Karpas-422 (cell line): ENCODE measurements around the gene PNPLA2. TPM values are rescaled to one million over a fixed set of nuclear protein-coding genes. Genes with fewer than 3 reads are reported as not detected.

Experiments
- DNase-seq: peaks from one replicate; pipeline ENCODE4 v3.0.0-alpha.2; 2015
- H2AFZ ChIP-seq: fragments of 200-600 bp; sonication (generic); 2 replicates; pipeline ENCODE4 v1.6.1; 2014; ENCODE audit warnings: antibody characterized with exemption, low read length, mixed read lengths
- H3K27ac ChIP-seq: fragments of 200-600 bp; sonication (generic); 2 replicates; pipeline ENCODE4 v1.5.1; 2014; ENCODE audit warnings: mild to moderate bottlenecking, low read length, moderate library complexity
- H3K27me3 ChIP-seq: fragments of 200-600 bp; sonication (generic); 2 replicates; pipeline ENCODE4 v1.6.1; 2014; ENCODE audit warnings: low read length, mixed read lengths
- H3K36me3 ChIP-seq: fragments of 200-600 bp; sonication (generic); 2 replicates; pipeline ENCODE4 v1.6.1; 2014; ENCODE audit warnings: low read length, mixed read lengths; ENCODE audit not compliant: insufficient read depth
- H3K4me1 ChIP-seq: fragments of 200-600 bp; sonication (generic); 2 replicates; pipeline ENCODE4 v1.6.1; 2014; ENCODE audit warnings: mild to moderate bottlenecking, low read length, mixed read lengths
- H3K4me2 ChIP-seq: fragments of 200-600 bp; sonication (generic); 2 replicates; pipeline ENCODE4 v1.6.1; 2014; ENCODE audit warnings: low read length, low read depth, mild to moderate bottlenecking; ENCODE audit not compliant: poor library complexity, severe bottlenecking
- H3K4me3 ChIP-seq: fragments of 200-600 bp; sonication (generic); 2 replicates; pipeline ENCODE4 v1.5.1; 2014; ENCODE audit warnings: mild to moderate bottlenecking, antibody characterized with exemption, low read length, mixed read lengths
- H3K79me2 ChIP-seq: fragments of 200-600 bp; sonication (generic); 2 replicates; pipeline ENCODE4 v1.6.1; 2014; ENCODE audit warnings: mild to moderate bottlenecking, low read length, mixed read lengths
- H3K9ac ChIP-seq: fragments of 200-600 bp; sonication (generic); 2 replicates; pipeline ENCODE4 v1.6.0; 2014; ENCODE audit warnings: low read length
- H3K9me2 ChIP-seq: fragments of 200-600 bp; sonication (generic), shearing (Covaris generic); replicated peaks from 2 replicates; pipeline ENCODE4 v1.6.0; 2014; ENCODE audit warnings: mild to moderate bottlenecking, low read length, moderate library complexity; ENCODE audit not compliant: insufficient read depth
- H3K9me3 ChIP-seq: fragments of 300-700, 200-600 bp; sonication (generic); 2 replicates; pipeline ENCODE4 v1.6.1; 2014; ENCODE audit warnings: low read length, mixed read lengths
- H4K20me1 ChIP-seq: fragments of 200-600 bp; sonication (generic); 2 replicates; pipeline ENCODE4 v1.6.1; 2014; ENCODE audit warnings: mild to moderate bottlenecking, antibody characterized with exemption, low read length, low read depth; ENCODE audit not compliant: insufficient read depth
- total RNA-seq: library from RNA; depleted of rRNA; stranded (reverse); fragments of >200 nt; shearing (Covaris generic); gene quantifications from 2 replicates; pipeline ENCODE4 v1.2.3, GENCODE V29; 2014; ENCODE audit warnings: low replicate concordance

The PNPLA2 gene
- total RNA-seq, 1 experiment from 2014 or later = 32.5 TPM

- no peaks in the 10 kb centered on the region for H3K27me3 ChIP-seq
- H3K9me2 ChIP-seq = no peaks in the 10 kb centered on the region
- H3K4me2 ChIP-seq = no peak overlapping the region
- peaks cover 6% of the 10 kb centered on the region; the same call in 1 of the 2 replicates for H4K20me1 ChIP-seq
- no peaks in the 10 kb centered on the region for H3K9me3 ChIP-seq
- peaks cover 13% of the 10 kb centered on the region for H3K79me2 ChIP-seq
- no peak overlapping the region for H3K4me3 ChIP-seq
- H3K4me1 ChIP-seq = peaks cover 28% of the 10 kb centered on the region
- no peak overlapping the region for H3K27ac ChIP-seq
- no peak overlapping the region for H3K9ac ChIP-seq
- H2AFZ ChIP-seq = no peak overlapping the region
- no peaks in the 10 kb centered on the region for H3K36me3 ChIP-seq
- no peak for DNase-seq
These were observed 18.2 kb upstream of the PNPLA2 start for GRCh38 chr11:800473-800872.

- DNase-seq = no peak
- Histone ChIP-seq H3K79me2 (peaks cover 8% of the 10 kb centered on the region), H3K4me1 (peaks cover 28% of the 10 kb centered on the region), H4K20me1 (peaks cover 3% of the 10 kb centered on the region; the same call in 1 of the 2 replicates), H3K27me3 (no peaks in the 10 kb centered on the region), H3K9me3 (no peaks in the 10 kb centered on the region), H3K9me2 (no peaks in the 10 kb centered on the region), H3K4me3 (no peak overlapping the region), H2AFZ (no peak overlapping the region), H3K9ac (no peak overlapping the region), H3K36me3 (no peaks in the 10 kb centered on the region), H3K4me2 (no peak overlapping the region), H3K27ac (no peak overlapping the region)
These were observed 17.5 kb upstream of the PNPLA2 start for GRCh38 chr11:801097-801780.

- peaks cover 21% of the 10 kb centered on the region for H3K4me1 ChIP-seq
- no peak overlapping the region for H2AFZ ChIP-seq
- H3K27ac ChIP-seq = no peak overlapping the region
- H3K4me2 ChIP-seq = no peak overlapping the region
- no peaks in the 10 kb centered on the region for H3K27me3 ChIP-seq
- no peaks in the 10 kb centered on the region for H3K9me2 ChIP-seq
- no peaks in the 10 kb centered on the region for H3K36me3 ChIP-seq
- H3K9ac ChIP-seq = no peak overlapping the region
- no peaks in the 10 kb centered on the region for H4K20me1 ChIP-seq
- H3K79me2 ChIP-seq = no peaks in the 10 kb centered on the region
- no peak overlapping the region for H3K4me3 ChIP-seq
- no peak for DNase-seq
- no peaks in the 10 kb centered on the region for H3K9me3 ChIP-seq
These were observed 16.6 kb upstream of the PNPLA2 start for GRCh38 chr11:802018-802617.

DNA sequence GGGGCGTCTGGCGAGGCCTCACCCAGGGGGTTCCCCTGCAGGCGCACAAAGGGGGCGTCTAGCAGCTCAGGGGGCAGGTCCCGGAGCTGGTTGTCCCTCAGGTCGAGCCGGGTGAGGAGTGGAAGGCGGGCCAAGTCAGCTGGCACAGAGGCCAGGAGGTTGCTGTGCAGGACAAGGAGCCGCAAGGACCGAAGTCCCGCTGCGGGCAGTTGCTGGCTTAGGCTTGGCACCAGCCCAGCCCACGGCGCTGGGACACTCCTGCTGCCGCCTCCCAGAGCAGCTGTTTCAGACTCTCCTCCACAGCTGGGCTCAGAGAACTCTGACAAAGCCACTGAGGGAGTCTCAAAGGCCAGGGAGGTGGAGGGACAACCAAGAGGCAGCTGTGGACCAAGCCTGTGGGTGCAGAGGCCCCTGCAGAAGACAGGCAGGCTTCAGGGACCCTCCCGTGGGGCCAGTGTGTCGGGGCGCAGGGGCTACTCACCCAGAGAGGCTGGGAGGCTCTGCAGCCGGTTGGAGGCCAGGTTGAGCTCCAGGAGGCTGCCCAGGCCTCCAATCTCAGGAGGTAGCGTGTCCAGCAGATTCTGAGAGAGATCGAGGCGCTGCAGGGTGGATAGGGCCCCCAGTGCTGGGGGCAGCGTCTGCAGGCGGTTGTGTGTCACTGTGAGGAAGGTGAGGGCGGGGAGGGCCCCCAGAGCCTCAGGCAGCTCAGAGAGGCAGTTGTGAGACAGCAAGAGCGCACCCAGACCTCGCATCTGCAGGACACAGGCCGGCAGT, 15.8 kb upstream of the PNPLA2 start:
- H3K79me2 ChIP-seq = peaks cover 4% of the 10 kb centered on the region
- no peaks in the 10 kb centered on the region for H4K20me1 ChIP-seq
- peaks cover 24% of the 10 kb centered on the region for H3K4me1 ChIP-seq
- H3K9me2 ChIP-seq = no peaks in the 10 kb centered on the region
- no peaks in the 10 kb centered on the region for H3K27me3 ChIP-seq
- H3K4me2 ChIP-seq = no peak overlapping the region
- no peak overlapping the region for H2AFZ ChIP-seq
- no peaks in the 10 kb centered on the region for H3K9me3 ChIP-seq
- H3K36me3 ChIP-seq = no peaks in the 10 kb centered on the region
- DNase-seq = no peak
- no peak overlapping the region for H3K4me3 ChIP-seq
- H3K27ac ChIP-seq = no peak overlapping the region
- no peak overlapping the region for H3K9ac ChIP-seq

- Histone ChIP-seq H2AFZ (no peak overlapping the region), H3K4me2 (peak overlapping the region; percentile 86), H3K9ac (no peak overlapping the region), H4K20me1 (no peaks in the 10 kb centered on the region), H3K4me3 (no peak overlapping the region), H3K79me2 (peaks cover 10% of the 10 kb centered on the region), H3K27me3 (no peaks in the 10 kb centered on the region), H3K9me2 (no peaks in the 10 kb centered on the region), H3K36me3 (no peaks in the 10 kb centered on the region), H3K9me3 (no peaks in the 10 kb centered on the region), H3K4me1 (peaks cover 29% of the 10 kb centered on the region), H3K27ac (no peak overlapping the region)
- no peak for DNase-seq
These were observed 15.3 kb upstream of the PNPLA2 start for GRCh38 chr11:803467-803742.

GRCh38 chr11:803770-804598, 14.7 kb upstream of the PNPLA2 start:
- Histone ChIP-seq H3K27me3 (no peaks in the 10 kb centered on the region), H3K79me2 (peaks cover 15% of the 10 kb centered on the region), H3K4me2 (peak overlapping the region; percentile 86), H3K9me2 (no peaks in the 10 kb centered on the region), H4K20me1 (no peaks in the 10 kb centered on the region), H3K4me3 (peak overlapping the region; percentile 78), H3K4me1 (peaks cover 32% of the 10 kb centered on the region), H3K36me3 (no peaks in the 10 kb centered on the region), H3K27ac (0 out of 2 replicates have a peak overlapping the region, but pooled peaks have one; percentile 63), H3K9me3 (no peaks in the 10 kb centered on the region), H2AFZ (no peak overlapping the region), H3K9ac (peak overlapping the region; percentile 90)
- peak; percentile 47 for DNase-seq

DNA sequence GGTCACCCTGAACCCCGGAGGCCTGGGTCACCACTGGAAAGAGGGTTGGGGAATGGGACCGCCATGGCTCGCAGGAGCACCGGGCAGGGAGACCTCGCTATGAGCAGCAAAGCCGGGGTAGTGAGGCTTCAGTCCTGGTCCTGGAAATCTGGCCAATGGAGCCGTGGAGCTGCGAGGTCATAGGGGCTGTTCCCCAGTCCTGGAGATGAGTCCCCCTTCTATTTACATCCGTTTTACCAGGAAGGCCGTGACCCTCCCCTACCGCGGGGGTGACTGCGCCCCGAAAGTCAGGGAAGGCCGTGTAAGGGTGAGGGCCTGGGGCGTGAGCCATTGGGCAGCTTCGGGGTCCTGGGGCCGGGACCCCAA, 14.1 kb upstream of the PNPLA2 start:
- H3K27ac ChIP-seq = peak overlapping the region; percentile 63; the same call in 1 of the 2 replicates
- peak overlapping the region; percentile 86 for H3K4me2 ChIP-seq
- no peaks in the 10 kb centered on the region for H3K27me3 ChIP-seq
- no peak overlapping the region for H2AFZ ChIP-seq
- no peaks in the 10 kb centered on the region for H3K9me2 ChIP-seq
- peak overlapping the region; percentile 78 for H3K4me3 ChIP-seq
- H3K36me3 ChIP-seq = no peaks in the 10 kb centered on the region
- H3K4me1 ChIP-seq = peaks cover 32% of the 10 kb centered on the region
- peak overlapping the region; percentile 90 for H3K9ac ChIP-seq
- DNase-seq = no peak
- H3K79me2 ChIP-seq = peaks cover 18% of the 10 kb centered on the region
- H3K9me3 ChIP-seq = no peaks in the 10 kb centered on the region
- H4K20me1 ChIP-seq = no peaks in the 10 kb centered on the region
